ENCODE data around the gene ATP2A1.
"Not testable (repeated sequence)": the region's sequence is repeated elsewhere in the genome, so short reads cannot be mapped to it uniquely, and the experiment has no call there.

Gene ATP2A1

DNA sequence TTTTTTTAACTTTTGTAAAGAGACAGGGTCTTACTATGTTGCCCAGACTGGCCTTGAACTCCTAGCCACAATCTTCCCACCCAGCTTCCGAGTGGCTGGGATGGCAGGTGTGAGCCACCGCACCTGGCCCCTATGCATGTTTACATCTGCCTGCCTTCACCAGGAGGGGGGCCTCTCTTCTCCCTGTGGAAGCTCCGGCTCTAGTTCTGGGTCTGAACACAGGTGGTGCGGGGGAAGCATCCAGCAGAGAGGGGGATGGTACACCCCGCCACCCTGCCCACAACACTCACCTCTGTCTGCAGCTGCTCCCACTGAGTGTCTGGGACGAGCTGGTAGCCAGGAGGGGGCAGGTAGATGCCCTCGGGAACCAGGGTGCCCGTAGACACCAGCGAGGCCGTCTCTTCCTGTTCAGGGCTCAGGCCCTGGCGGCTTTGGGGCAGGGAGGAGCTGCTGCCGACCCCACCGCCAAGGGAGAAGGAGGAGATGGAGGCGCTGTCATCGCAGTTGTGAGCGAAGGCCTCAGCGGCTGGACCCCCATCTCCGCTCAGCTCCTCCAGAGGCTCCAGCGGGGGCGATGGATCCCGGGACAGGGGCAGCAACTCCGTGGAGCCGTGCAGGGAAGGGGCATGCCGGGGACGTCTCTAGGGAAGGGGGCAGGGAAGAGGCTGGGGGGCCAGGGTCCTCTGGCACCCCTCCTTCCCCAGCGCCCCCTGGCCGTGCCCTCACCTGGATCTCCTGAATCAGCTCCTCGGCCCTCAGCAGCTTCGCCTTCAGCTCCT, 35.8 kb downstream of the ATP2A1 start:
- DNase-seq: no peak

GRCh38 chr16:28915181-28915580, 36.9 kb downstream of the ATP2A1 start:
- no peak for DNase-seq

- DNase-seq: no peak
Measured at GRCh38 chr16:28917095-28917494, 38.8 kb downstream of the ATP2A1 start.

DNA sequence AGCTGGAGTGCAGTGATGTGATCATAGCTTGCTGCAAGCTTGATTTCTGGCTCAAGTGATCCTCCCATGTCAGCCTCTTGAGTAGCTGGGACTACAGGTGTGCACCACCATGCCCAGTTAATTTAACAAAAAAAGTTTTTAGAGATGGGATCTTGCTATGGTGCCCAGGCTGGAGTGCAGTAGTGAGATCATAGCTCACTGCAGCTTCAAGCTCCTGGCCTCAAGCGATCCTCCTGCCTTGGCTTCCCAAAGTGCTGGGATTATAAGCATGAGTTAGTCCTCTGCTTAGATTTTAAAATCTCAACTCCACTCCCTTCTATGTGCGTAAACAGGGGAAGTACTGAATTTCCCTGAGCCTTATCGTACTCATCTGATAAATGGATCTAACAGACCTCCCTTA, 40.4 kb downstream of the ATP2A1 start:
- no peak for DNase-seq

- DNase-seq: no peak
Measured at GRCh38 chr16:28923231-28923587, 44.9 kb downstream of the ATP2A1 start.

DNA sequence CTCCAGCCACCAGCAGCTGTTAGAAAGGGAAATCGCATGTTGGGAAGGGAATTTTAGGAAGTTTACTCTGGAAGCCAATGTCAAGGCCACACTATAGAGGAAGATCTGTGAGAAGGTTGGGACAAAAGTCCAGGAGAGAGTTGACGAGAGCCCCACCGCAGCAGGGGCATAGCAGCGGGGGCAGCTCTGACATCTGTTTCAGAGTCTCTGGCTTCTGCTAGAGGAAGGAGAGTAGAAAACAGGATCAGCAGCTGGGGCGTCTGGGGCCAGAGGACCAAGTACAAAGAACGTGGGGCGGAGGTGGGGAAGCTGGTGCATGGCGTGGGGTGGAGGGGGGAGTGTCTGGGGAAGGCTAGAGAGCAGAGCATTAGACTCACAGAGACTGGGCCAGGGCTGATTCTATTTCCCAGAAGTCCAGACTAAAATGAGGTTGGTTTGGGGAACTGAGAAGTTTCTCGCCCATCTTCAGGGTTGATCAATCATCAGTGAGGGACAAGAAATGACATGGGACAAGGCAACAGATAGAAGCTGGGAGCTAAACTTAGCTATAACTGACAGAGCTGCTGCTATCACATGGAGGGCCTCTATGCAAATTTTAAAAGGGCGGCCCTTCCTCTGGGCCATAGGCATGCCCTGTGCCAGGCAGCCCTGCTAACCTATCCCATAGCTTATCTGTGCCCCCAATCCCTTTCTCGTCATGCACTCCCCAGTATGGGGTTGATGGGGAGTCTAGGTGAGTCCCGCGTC, 45.5 kb downstream of the ATP2A1 start:
- DNase-seq: no peak

GRCh38 chr16:28924399-28924761, 46.1 kb downstream of the ATP2A1 start:
- no peak for DNase-seq

- DNase-seq: peak; percentile 97
Measured at GRCh38 chr16:28924762-28925385, 46.6 kb downstream of the ATP2A1 start, which contains the start of gene RABEP2. TSS of gene RABEP2 (minus strand) at chr16:28925238. CDS start at chr16:28925163, 75 bp downstream.

DNA sequence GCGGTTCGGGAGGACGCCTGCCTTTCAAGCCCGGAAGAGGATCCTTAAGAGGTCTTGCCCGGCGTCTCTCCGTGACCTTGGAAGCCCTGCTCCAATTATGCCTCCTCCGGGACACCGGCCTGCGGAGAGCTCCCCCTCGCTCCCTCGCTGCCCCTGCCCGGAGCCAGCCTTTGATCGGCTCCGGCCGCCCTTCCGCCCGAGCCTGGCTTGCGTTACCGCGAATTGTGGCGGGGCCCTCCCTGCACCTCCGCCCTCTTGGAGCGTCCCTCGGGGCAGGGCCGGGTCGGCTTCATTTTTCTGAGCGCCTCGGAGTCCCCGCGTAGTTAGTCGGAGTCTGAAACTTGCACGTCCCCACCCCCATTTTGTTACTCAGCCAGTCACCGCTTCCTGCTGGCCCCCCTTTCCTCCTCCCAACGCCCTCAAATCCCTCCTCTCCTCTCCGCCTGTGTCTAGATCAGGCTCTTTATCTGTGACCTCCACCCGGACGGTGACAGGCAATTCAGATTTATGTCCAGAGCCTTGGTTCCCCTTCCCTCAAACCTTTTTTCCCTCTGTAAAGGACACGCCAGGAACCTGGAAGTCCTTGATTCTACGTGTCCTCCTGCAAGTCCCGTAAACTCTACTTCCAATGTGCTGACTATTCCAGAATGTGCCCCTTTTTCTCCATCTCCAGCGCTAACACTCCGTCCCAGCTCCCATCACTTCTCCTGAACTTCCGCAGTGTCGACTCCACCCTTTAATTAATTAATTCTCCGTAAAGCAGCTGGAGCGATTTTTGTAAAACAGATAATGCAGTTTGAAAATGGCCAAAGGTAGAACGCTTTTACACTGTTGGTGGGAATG, 47.3 kb downstream of the ATP2A1 start:
- peak; percentile 87 for DNase-seq

GRCh38 chr16:28926284-28926683, 48.0 kb downstream of the ATP2A1 start:
- not testable (repeated sequence) for DNase-seq

GRCh38 chr16:28927815-28928214, 49.5 kb downstream of the ATP2A1 start:
- no peak for DNase-seq

DNA sequence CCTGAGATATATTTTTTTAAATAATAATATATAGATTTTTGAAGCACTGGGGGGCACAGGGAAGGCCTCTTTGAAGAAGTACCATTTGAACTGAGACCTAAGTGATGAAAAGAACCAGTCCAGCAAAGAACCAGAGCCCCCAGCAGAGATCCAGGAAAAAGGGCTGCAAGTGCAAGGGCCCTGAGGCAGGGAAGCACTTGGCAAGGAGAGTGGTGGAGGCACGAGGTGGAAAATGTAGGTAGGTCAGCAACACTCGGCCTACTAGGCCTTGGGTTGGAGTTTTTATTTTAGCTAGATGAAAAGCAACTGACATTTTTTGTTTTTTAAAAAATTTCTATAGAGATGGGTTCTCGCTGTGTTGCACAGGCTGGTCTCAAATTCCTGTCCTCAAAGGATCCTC, 51.9 kb downstream of the ATP2A1 start:
- no peak for DNase-seq

DNA sequence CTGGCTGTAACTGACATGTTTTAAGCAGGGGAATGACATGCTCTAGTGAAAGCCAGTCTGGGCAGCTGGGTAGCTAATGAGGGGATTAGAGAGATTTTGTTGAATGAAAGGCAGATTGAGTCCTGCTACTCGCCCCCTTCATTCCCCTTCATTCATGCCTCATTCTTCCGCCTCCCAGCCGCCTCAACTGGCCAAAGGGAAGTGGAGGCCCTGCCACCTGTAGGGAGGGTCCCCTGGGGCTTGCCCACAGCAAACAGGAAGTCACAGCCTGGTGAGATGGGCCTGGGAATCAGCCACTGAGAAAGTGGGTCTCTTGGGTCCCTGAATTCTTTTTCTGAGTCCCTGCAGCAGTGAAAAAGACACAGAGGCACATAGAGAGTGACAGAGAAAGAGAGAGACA, 52.4 kb downstream of the ATP2A1 start:
- no peak for DNase-seq

DNA sequence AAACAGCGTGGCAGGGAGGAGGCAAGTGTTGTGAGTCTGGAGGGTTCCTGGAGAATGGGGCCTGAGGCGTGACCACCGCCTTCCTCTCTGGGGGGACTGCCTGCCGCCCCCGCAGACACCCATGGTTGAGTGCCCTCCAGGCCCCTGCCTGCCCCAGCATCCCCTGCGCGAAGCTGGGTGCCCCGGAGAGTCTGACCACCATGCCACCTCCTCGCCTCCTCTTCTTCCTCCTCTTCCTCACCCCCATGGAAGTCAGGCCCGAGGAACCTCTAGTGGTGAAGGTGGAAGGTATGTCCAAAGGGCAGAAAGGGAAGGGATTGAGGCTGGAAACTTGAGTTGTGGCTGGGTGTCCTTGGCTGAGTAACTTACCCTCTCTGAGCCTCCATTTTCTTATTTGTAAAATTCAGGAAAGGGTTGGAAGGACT, 53.5 kb downstream of the ATP2A1 start, which contains the start of gene CD19:
TSS of gene CD19 (plus strand) at position 171 of the 425 bp plus-strand sequence. CDS start at position 201, 30 bp downstream.
- no peak for DNase-seq

DNA sequence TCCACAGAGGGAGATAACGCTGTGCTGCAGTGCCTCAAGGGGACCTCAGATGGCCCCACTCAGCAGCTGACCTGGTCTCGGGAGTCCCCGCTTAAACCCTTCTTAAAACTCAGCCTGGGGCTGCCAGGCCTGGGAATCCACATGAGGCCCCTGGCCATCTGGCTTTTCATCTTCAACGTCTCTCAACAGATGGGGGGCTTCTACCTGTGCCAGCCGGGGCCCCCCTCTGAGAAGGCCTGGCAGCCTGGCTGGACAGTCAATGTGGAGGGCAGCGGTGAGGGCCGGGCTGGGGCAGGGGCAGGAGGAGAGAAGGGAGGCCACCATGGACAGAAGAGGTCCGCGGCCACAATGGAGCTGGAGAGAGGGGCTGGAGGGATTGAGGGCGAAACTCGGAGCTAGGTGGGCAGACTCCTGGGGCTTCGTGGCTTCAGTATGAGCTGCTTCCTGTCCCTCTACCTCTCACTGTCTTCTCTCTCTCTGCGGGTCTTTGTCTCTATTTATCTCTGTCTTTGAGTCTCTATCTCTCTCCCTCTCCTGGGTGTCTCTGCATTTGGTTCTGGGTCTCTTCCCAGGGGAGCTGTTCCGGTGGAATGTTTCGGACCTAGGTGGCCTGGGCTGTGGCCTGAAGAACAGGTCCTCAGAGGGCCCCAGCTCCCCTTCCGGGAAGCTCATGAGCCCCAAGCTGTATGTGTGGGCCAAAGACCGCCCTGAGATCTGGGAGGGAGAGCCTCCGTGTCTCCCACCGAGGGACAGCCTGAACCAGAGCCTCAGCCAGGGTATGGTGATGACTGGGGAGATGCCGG, 54.3 kb downstream of the ATP2A1 start:
- no peak for DNase-seq

GRCh38 chr16:28933171-28933570, 54.9 kb downstream of the ATP2A1 start:
- DNase-seq: no peak

GRCh38 chr16:28935346-28935745, 57.1 kb downstream of the ATP2A1 start:
- DNase-seq: no peak

- peak; percentile 93 for DNase-seq
Measured at GRCh38 chr16:28935924-28936783, 57.9 kb downstream of the ATP2A1 start.

DNA sequence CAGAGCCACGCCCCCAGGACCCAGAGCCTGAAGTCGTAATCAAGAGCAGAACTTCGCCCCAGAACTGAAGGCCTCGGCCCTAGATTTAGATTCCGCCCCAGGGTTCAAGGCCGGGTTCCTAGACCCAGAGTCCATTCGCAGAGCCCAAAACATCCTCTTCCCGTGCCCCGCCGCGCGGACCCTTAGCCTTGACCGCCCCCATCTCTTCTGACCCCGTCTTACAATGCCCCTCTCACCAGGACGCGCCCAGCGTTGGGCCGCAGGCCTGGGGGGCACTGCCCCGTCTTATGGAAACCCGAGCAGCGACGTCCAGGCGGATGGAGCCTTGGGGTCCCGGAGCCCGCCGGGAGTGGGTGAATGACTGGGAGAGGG, 58.5 kb downstream of the ATP2A1 start:
- no peak for DNase-seq

- no peak for DNase-seq
Measured at GRCh38 chr16:28937222-28937876, 59.1 kb downstream of the ATP2A1 start.

Data from stimulated activated CD4-positive, alpha-beta T cell treated with anti-CD3 and anti-CD28 coated beads, Interleukin-1b, Interleukin-23, amount 100 ng/mL, for 48 hours (primary cell).